GM23248 (cell line): ENCODE data around the gene TAS2R14. TPM values are rescaled to one million over a fixed set of nuclear protein-coding genes. Genes with fewer than 3 reads are reported as not detected.

ENCODE experiments used
- DNase-seq: peaks from one replicate; pipeline ENCODE4 v3.0.0-alpha.2; 2015
- H2AFZ ChIP-seq: fragments of 200-600 bp; sonication (generic); 2 replicates; pipeline ENCODE4 v1.6.1; 2016; ENCODE audit warnings: antibody characterized with exemption
- H3F3A ChIP-seq: fragments of 200-600 bp; sonication (generic); 2 replicates; pipeline ENCODE4 v1.6.1; 2016; ENCODE audit warnings: mild to moderate bottlenecking, antibody characterized with exemption, mixed run types; ENCODE audit not compliant: insufficient read depth
- H3K27ac ChIP-seq: fragments of 200-600 bp; sonication (generic); 2 replicates; pipeline ENCODE4 v1.5.1; 2016; ENCODE audit warnings: mild to moderate bottlenecking
- H3K27me3 ChIP-seq: fragments of 200-600 bp; sonication (generic); replicated peaks from 2 replicates; pipeline ENCODE4 v1.6.1; 2016; ENCODE audit warnings: mild to moderate bottlenecking; ENCODE audit not compliant: insufficient read depth
- H3K36me3 ChIP-seq: fragments of 200-600 bp; sonication (generic); 2 replicates; pipeline ENCODE4 v1.6.1; 2016; ENCODE audit warnings: low read depth, mild to moderate bottlenecking
- H3K4me1 ChIP-seq: fragments of 200-600 bp; sonication (generic); 2 replicates; pipeline ENCODE4 v1.6.1; 2016; ENCODE audit warnings: mild to moderate bottlenecking; ENCODE audit not compliant: insufficient read depth
- H3K4me2 ChIP-seq: fragments of 200-600 bp; sonication (generic); one replicate; pipeline ENCODE4 v1.6.1; 2016; ENCODE audit warnings: mild to moderate bottlenecking; ENCODE audit not compliant: unreplicated experiment
- H3K4me3 ChIP-seq: fragments of 200-600 bp; sonication (generic); 2 replicates; pipeline ENCODE4 v1.5.1; 2016; ENCODE audit warnings: mild to moderate bottlenecking
- H3K79me2 ChIP-seq: fragments of 200-600 bp; sonication (generic); 2 replicates; pipeline ENCODE4 v1.6.1; 2016; ENCODE audit warnings: mild to moderate bottlenecking; ENCODE audit not compliant: insufficient read depth
- H3K9ac ChIP-seq: fragments of 200-600 bp; sonication (generic); 2 replicates; pipeline ENCODE4 v1.6.1; 2016; ENCODE audit warnings: mild to moderate bottlenecking
- H3K9me2 ChIP-seq: fragments of 200-600 bp; sonication (generic); 2 replicates; pipeline ENCODE4 v1.6.1; 2016; ENCODE audit warnings: mixed run types, mild to moderate bottlenecking, moderate library complexity; ENCODE audit not compliant: insufficient read depth
- H3K9me3 ChIP-seq: fragments of 200-600 bp; sonication (generic); one replicate; pipeline ENCODE4 v1.6.1; 2017; ENCODE audit warnings: low read depth
- H4K20me1 ChIP-seq: fragments of 200-600 bp; sonication (generic); 2 replicates; pipeline ENCODE4 v1.6.0; 2016; ENCODE audit not compliant: insufficient read depth
- EZH2 ChIP-seq: fragments of 200-600 bp; sonication (generic); IDR thresholded peaks from 2 replicates; pipeline ENCODE4 v1.6.1; 2018; ENCODE audit warnings: antibody characterized with exemption, mild to moderate bottlenecking; ENCODE audit not compliant: insufficient read depth, poor library complexity, severe bottlenecking
- EZH2phosphoT487 ChIP-seq: fragments of 200-600 bp; sonication (generic); IDR thresholded peaks from 2 replicates; pipeline ENCODE4 v1.6.1; 2018; ENCODE audit warnings: antibody characterized with exemption, moderate library complexity, mild to moderate bottlenecking, low read depth; ENCODE audit not compliant: insufficient read depth
- WGBS, 2 experiments: methylation state at CpG; one replicate each; pipeline ENCODE4 v1.1.6; 2015 to 2017; ENCODE audit warnings: low lambda C conversion rate in 2 of 2, low coverage in 1 of 2; ENCODE audit errors: missing lambda C conversion rate in 2 of 2; 5-methylcytosine and 5-hydroxymethylcytosine counted together
- in situ Hi-C: fragments of 300-500 bp; cut with MboI; formaldehyde crosslinking; loops from 2 replicates; pipeline ENCODE4 v1.15.0; 2020
- polyA plus RNA-seq: library from polyadenylated mRNA; unstranded; fragments of >200 nt; fragmentation: Nextera tagmentation; extraction: Ambion mirVana; gene quantifications from 2 replicates; pipeline ENCODE4 v1.2.1, GENCODE V29; 2016
- total RNA-seq: library from RNA; depleted of rRNA; stranded (reverse); fragments of >200 nt; shearing (Covaris generic); gene quantifications from 2 replicates; pipeline ENCODE4 v1.2.3, GENCODE V29; 2014; rRNA removed

TAS2R14 gene
- total RNA-seq = 0.76 and 1.2 TPM in 2 replicates
- 3.0 and 3.4 TPM in 2 replicates for polyA plus RNA-seq

- Histone ChIP-seq H3K9ac (no peak within 1 kb of the TSS), H3K4me3 (no peak within 1 kb of the TSS), H3K27ac (peak within 1 kb of the TSS; percentile 52), H3K9me3 (no peaks in the 10 kb centered on the region), H3F3A (peaks cover 14% of the 10 kb centered on the region), H3K4me1 (peaks cover 13% of the 10 kb centered on the region), H3K79me2 (no peaks in the 10 kb centered on the region), H4K20me1 (no peaks in the 10 kb centered on the region), H2AFZ (no peak within 1 kb of the TSS), H3K9me2 (no peaks in the 10 kb centered on the region), H3K36me3 (no peaks in the 10 kb centered on the region), H3K27me3 (no peaks in the 10 kb centered on the region), H3K4me2 (no peak within 1 kb of the TSS)
- in situ Hi-C loops = no loop called here
- no peak for DNase-seq
- no peak for TF ChIP-seq EZH2phosphoT487
- TF ChIP-seq EZH2 = no peak
- WGBS, 2 experiments = 63 to 68% methylated on average over 1 of the region's 1 CpG
Observed at GRCh38 chr12:10939163-10939562, at the start of gene TAS2R14. TSS of gene TAS2R14 (minus strand) at chr12:10939263. CDS start at chr12:10939207, 56 bp downstream.

- H3F3A ChIP-seq = no peaks in the 10 kb centered on the region
- H3K9me2 ChIP-seq = no peaks in the 10 kb centered on the region
- TF ChIP-seq EZH2phosphoT487 = no peak
- TF ChIP-seq EZH2 = no peak
- 50 to 54% methylated on average over 2 of the region's 2 CpGs for WGBS, 2 experiments
- no peaks in the 10 kb centered on the region for H3K4me1 ChIP-seq
- no peaks in the 10 kb centered on the region for H3K9me3 ChIP-seq
- peaks cover 13% of the 10 kb centered on the region for H3K36me3 ChIP-seq
- no peak within 1 kb of the TSS for H2AFZ ChIP-seq
- in situ Hi-C loops = no loop called here
- no peaks in the 10 kb centered on the region for H3K27me3 ChIP-seq
- no peaks in the 10 kb centered on the region for H4K20me1 ChIP-seq
- H3K4me2 ChIP-seq = no peak within 1 kb of the TSS
- H3K79me2 ChIP-seq = no peaks in the 10 kb centered on the region
- no peak within 1 kb of the TSS for H3K27ac ChIP-seq
- H3K4me3 ChIP-seq = no peak within 1 kb of the TSS
- H3K9ac ChIP-seq = no peak within 1 kb of the TSS
- DNase-seq = no peak
Observed at GRCh38 chr12:10986812-10987211, 47.7 kb upstream of the TAS2R14 start, which contains the start of gene TAS2R50. TSS of gene TAS2R50 (minus strand) at chr12:10986912. CDS start at chr12:10986860, 52 bp downstream.

- Histone ChIP-seq H3K27ac (no peak overlapping the region), H4K20me1 (no peaks in the 10 kb centered on the region), H3K9me3 (no peaks in the 10 kb centered on the region), H3K9ac (no peak overlapping the region), H3K79me2 (0 out of 2 replicates have a peak, but pooled peaks cover 6% of the 10 kb centered on the region), H3K9me2 (no peaks in the 10 kb centered on the region), H2AFZ (no peak overlapping the region), H3K4me2 (no peak overlapping the region), H3F3A (no peaks in the 10 kb centered on the region), H3K4me3 (no peak overlapping the region), H3K27me3 (no peaks in the 10 kb centered on the region), H3K4me1 (no peaks in the 10 kb centered on the region), H3K36me3 (no peaks in the 10 kb centered on the region)
- in situ Hi-C loops = no loop called here
- 60 to 67% methylated on average over 5 of the region's 5 CpGs for WGBS, 2 experiments
- DNase-seq = no peak
- TF ChIP-seq EZH2phosphoT487 = no peak
- no peak for TF ChIP-seq EZH2
Observed at GRCh38 chr12:10982244-10982643, 43.2 kb upstream of the TAS2R14 start.

GRCh38 chr12:10974965-10975364 is 35.9 kb upstream of the TAS2R14 start:
- TF ChIP-seq EZH2phosphoT487 = no peak
- no peak for TF ChIP-seq EZH2
- no peak overlapping the region for H3K27ac ChIP-seq
- H3F3A ChIP-seq = no peaks in the 10 kb centered on the region
- H4K20me1 ChIP-seq = no peaks in the 10 kb centered on the region
- DNase-seq = no peak
- H3K9ac ChIP-seq = no peak overlapping the region
- in situ Hi-C loops = no loop called here
- H3K9me3 ChIP-seq = no peaks in the 10 kb centered on the region
- H3K9me2 ChIP-seq = no peaks in the 10 kb centered on the region
- no peak overlapping the region for H3K4me2 ChIP-seq
- no peak overlapping the region for H3K4me3 ChIP-seq
- 0 out of 2 replicates have a peak, but pooled peaks cover 3% of the 10 kb centered on the region for H3K36me3 ChIP-seq
- no peaks in the 10 kb centered on the region for H3K4me1 ChIP-seq
- no peak overlapping the region for H2AFZ ChIP-seq
- H3K79me2 ChIP-seq = 0 out of 2 replicates have a peak, but pooled peaks cover 9% of the 10 kb centered on the region
- H3K27me3 ChIP-seq = no peaks in the 10 kb centered on the region
- WGBS, 2 experiments = 89 to 95% methylated on average over 3 of the region's 3 CpGs
